Activated CD4-positive, alpha-beta T cell treated with anti-CD3 and anti-CD28 coated beads, Interleukin-2, amount 50 U/mL, for 24 hours (primary cell): ENCODE data around the gene TOB2.
A peak's percentile ranks its signal among the peaks of the same experiment; 100 is the strongest.
"Not testable (repeated sequence)": the region's sequence is repeated elsewhere in the genome, so short reads cannot be mapped to it uniquely, and the experiment has no call there.

Experiments
- DNase-seq, 2 donors: peaks; one replicate each; pipeline ENCODE4 v3.0.0-alpha.2; 2020; ENCODE audit warnings: low read depth in 1 of 2, low spot score in 1 of 2

The TOB2 gene

GRCh38 chr22:41468381-41469217 is 22.0 kb upstream of the TOB2 start, which contains the start of the genes ACO2 and PHF5A:
TSS of gene ACO2 (plus strand) at chr22:41469117. CDS start at chr22:41469147, 30 bp downstream.
TSS of gene PHF5A (minus strand) at chr22:41468692. CDS start at chr22:41468653, 39 bp downstream.
- peak; percentile 99 for DNase-seq

- DNase-seq, result no peak
Measured at GRCh38 chr22:41461901-41462300, 15.3 kb upstream of the TOB2 start.

- DNase-seq, result not testable (repeated sequence)
Measured at GRCh38 chr22:41460071-41460470, 13.5 kb upstream of the TOB2 start.

GRCh38 chr22:41459431-41459830 is 12.8 kb upstream of the TOB2 start:
- DNase-seq, result no peak

- no peak for DNase-seq
Measured at GRCh38 chr22:41458161-41458728, 11.6 kb upstream of the TOB2 start.

- peak; percentile 71 to 93 for DNase-seq
Measured at GRCh38 chr22:41448189-41448808, 1.7 kb upstream of the TOB2 start.

- DNase-seq, result peak; percentile 48 to 52
Measured at GRCh38 chr22:41447435-41448188, 1.0 kb upstream of the TOB2 start.

GRCh38 chr22:41446057-41446501 is 522 bp downstream of the TOB2 start:
- no peak for DNase-seq

- DNase-seq, result no peak
Measured at GRCh38 chr22:41445129-41446056, 1.2 kb downstream of the TOB2 start.

GRCh38 chr22:41444360-41445128 is 2.1 kb downstream of the TOB2 start:
- DNase-seq, result peak; percentile 65 to 80

- no peak for DNase-seq
Measured at GRCh38 chr22:41442240-41442792, 4.3 kb downstream of the TOB2 start.

- DNase-seq, result not testable (repeated sequence)
Measured at GRCh38 chr22:41440511-41440910, 6.1 kb downstream of the TOB2 start.

- no peak for DNase-seq
Measured at GRCh38 chr22:41437198-41437597, 9.4 kb downstream of the TOB2 start.

- no peak for DNase-seq
Measured at GRCh38 chr22:41436322-41437113, 10.1 kb downstream of the TOB2 start.

GRCh38 chr22:41435560-41435959 is 11.0 kb downstream of the TOB2 start:
- no peak for DNase-seq

- DNase-seq, result not testable (repeated sequence)
Measured at GRCh38 chr22:41434361-41435003, 12.1 kb downstream of the TOB2 start.

- not testable (repeated sequence) for DNase-seq
Measured at GRCh38 chr22:41433480-41433879, 13.1 kb downstream of the TOB2 start.

- no peak for DNase-seq
Measured at GRCh38 chr22:41431656-41432055, 14.9 kb downstream of the TOB2 start.
